ENCODE measurements around the gene CFLAR.

DNA sequence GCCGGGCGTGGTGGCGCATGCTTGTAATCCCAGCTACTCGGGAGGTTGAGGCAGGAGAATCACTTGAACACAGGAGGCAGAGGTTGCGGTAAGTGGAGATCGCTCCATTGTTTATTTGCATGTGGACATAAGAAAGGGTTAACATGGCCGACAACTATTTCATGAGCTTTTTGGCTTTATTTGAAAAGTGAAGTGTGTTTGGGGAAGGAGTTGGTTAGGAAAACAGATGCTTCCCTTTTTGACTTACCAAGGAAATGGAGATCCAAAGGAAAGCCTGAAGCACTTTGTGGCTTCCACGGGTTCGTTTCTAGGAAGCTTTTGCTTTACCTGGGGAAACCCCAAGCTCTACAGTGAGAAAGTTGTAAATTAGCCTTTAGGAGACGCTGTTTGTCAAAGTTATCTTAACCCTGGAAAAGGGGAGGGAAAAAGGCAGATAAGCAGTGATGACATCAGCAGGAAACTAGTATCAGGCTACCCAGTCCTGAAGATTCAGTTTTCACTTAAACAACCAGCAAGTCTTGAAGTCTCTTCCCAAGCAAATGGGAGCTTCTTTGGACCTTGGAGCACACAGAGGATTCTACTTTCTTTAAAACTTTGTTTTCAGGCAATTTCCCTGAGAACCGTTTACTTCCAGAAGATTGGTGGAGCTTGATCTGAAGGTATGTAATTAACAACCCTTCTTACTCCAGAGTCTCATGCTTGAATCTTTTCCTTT lies 66.8 kb downstream of the CFLAR start, which contains the start of gene CASP10:
- no peak for TF ChIP-seq CTCF (IDR thresholded peaks at IDR 0.05; ENCODE audit: insufficient read depth, low read depth, low read length)
- TF ChIP-seq EZH2 (IDR thresholded peaks at IDR 0.05; ENCODE audit: insufficient read depth, low read length) = no peak

All from astrocyte (in vitro differentiated cells and primary cell).